Measurements from ENCODE around the gene UQCRH.

The UQCRH gene

GRCh38 chr1:46303872-46304326 lies 401 bp downstream of the UQCRH start:
- TF ChIP-seq CTCF (IDR thresholded peaks at IDR 0.05; ENCODE audit: insufficient read depth, low read length, poor library complexity, severe bottlenecking) (no peak), EZH2phosphoT487 (conservative IDR thresholded peaks at IDR 0.05; ENCODE audit: low read length) (no peak)
- H3K4me2 ChIP-seq (ENCODE audit: low read depth, low read length, poor library complexity, severe bottlenecking): peak overlapping the region; percentile 99
- H3K27ac ChIP-seq (ENCODE audit: low read depth, low read length): peak overlapping the region; percentile 79
- peaks cover 18% of the 10 kb centered on the region for H3K36me3 ChIP-seq (ENCODE audit: low read length)
- H4K20me1 ChIP-seq (ENCODE audit: low read depth, low read length): peaks cover 15% of the 10 kb centered on the region; the same call in 1 of the 2 replicates
- H3F3A ChIP-seq (ENCODE audit: insufficient read depth): peaks cover 14% of the 10 kb centered on the region; the same call in 1 of the 2 replicates
- no peaks in the 10 kb centered on the region for H3K27me3 ChIP-seq (ENCODE audit: low read length)
- no peak overlapping the region for H2AFZ ChIP-seq (ENCODE audit: low read depth, low read length, severe bottlenecking)
- H3K9ac ChIP-seq (ENCODE audit: low read length): peak overlapping the region; percentile 97
- H3K79me2 ChIP-seq (ENCODE audit: insufficient read depth, low read length): peaks cover 83% of the 10 kb centered on the region
- peak overlapping the region; percentile 67 for H3K4me3 ChIP-seq (ENCODE audit: insufficient read depth, low read length, poor library complexity, severe bottlenecking)
- no peaks in the 10 kb centered on the region for H3K9me2 ChIP-seq (replicated peaks; ENCODE audit: insufficient read depth, low read length)
- H3K9me3 ChIP-seq (ENCODE audit: insufficient read depth, low read length): no peaks in the 10 kb centered on the region

- H4K20me1 ChIP-seq (ENCODE audit: low read depth, low read length): peaks cover 15% of the 10 kb centered on the region; the same call in 1 of the 2 replicates
- no peak for TF ChIP-seq EZH2phosphoT487 (conservative IDR thresholded peaks at IDR 0.05; ENCODE audit: low read length)
- TF ChIP-seq CTCF (IDR thresholded peaks at IDR 0.05; ENCODE audit: insufficient read depth, low read length, poor library complexity, severe bottlenecking): no peak
- peaks cover 31% of the 10 kb centered on the region for H3K36me3 ChIP-seq (ENCODE audit: low read length)
Measured at GRCh38 chr1:46306159-46306530, 2.6 kb downstream of the UQCRH start.

GRCh38 chr1:46309401-46310159 lies 6.1 kb downstream of the UQCRH start:
- H2AFZ ChIP-seq (ENCODE audit: low read depth, low read length, severe bottlenecking): no peak overlapping the region
- H3K27ac ChIP-seq (ENCODE audit: low read depth, low read length): no peak overlapping the region
- no peak overlapping the region for H3K4me2 ChIP-seq (ENCODE audit: low read depth, low read length, poor library complexity, severe bottlenecking)
- H4K20me1 ChIP-seq (ENCODE audit: low read depth, low read length): peaks cover 15% of the 10 kb centered on the region; the same call in 1 of the 2 replicates
- H3K9ac ChIP-seq (ENCODE audit: low read length): no peak overlapping the region
- H3K4me3 ChIP-seq (ENCODE audit: insufficient read depth, low read length, poor library complexity, severe bottlenecking): no peak overlapping the region
- no peaks in the 10 kb centered on the region for H3K9me3 ChIP-seq (ENCODE audit: insufficient read depth, low read length)
- H3K79me2 ChIP-seq (ENCODE audit: insufficient read depth, low read length): peaks cover 57% of the 10 kb centered on the region
- no peak for TF ChIP-seq EZH2phosphoT487 (conservative IDR thresholded peaks at IDR 0.05; ENCODE audit: low read length)
- TF ChIP-seq CTCF (IDR thresholded peaks at IDR 0.05; ENCODE audit: insufficient read depth, low read length, poor library complexity, severe bottlenecking): no peak
- peaks cover 14% of the 10 kb centered on the region for H3F3A ChIP-seq (ENCODE audit: insufficient read depth)
- no peaks in the 10 kb centered on the region for H3K27me3 ChIP-seq (ENCODE audit: low read length)
- H3K36me3 ChIP-seq (ENCODE audit: low read length): peaks cover 46% of the 10 kb centered on the region
- no peaks in the 10 kb centered on the region for H3K9me2 ChIP-seq (replicated peaks; ENCODE audit: insufficient read depth, low read length)

More at GRCh38 chr1:46306159-46306530, 2.6 kb downstream of the UQCRH start:
- Histone ChIP-seq H3K4me2 (ENCODE audit: low read depth, low read length, poor library complexity, severe bottlenecking) (peak overlapping the region; percentile 99), H3K4me3 (ENCODE audit: insufficient read depth, low read length, poor library complexity, severe bottlenecking) (peak overlapping the region; percentile 79), H3K9me2 (replicated peaks; ENCODE audit: insufficient read depth, low read length) (no peaks in the 10 kb centered on the region), H2AFZ (ENCODE audit: low read depth, low read length, severe bottlenecking) (no peak overlapping the region), H3K27ac (ENCODE audit: low read depth, low read length) (peak overlapping the region; percentile 56), H3K79me2 (ENCODE audit: insufficient read depth, low read length) (peaks cover 84% of the 10 kb centered on the region), H3K9ac (ENCODE audit: low read length) (peak overlapping the region; percentile 76), H3K27me3 (ENCODE audit: low read length) (no peaks in the 10 kb centered on the region), H3K9me3 (ENCODE audit: insufficient read depth, low read length) (no peaks in the 10 kb centered on the region), H3F3A (ENCODE audit: insufficient read depth) (peaks cover 9% of the 10 kb centered on the region; the same call in 1 of the 2 replicates)
